H1 (cell line): ENCODE measurements around the gene LPP. TPM values are rescaled to one million over a fixed set of nuclear protein-coding genes. Genes with fewer than 3 reads are reported as not detected.

Source experiments
- CTCF ChIA-PET: fragments of 300-600 bp; sonication (Branson Sonifier 250); formaldehyde crosslinking; loops from one replicate; lab custom pipeline; 2021; ENCODE audit not compliant: partially characterized antibody; lab: Charles Lee
- POLR2A ChIA-PET: fragments of 300-600 bp; sonication (Branson Sonifier 250); formaldehyde crosslinking; loops from one replicate; lab custom pipeline; 2021; ENCODE audit warnings: inconsistent platforms; ENCODE audit not compliant: partially characterized antibody; lab: Charles Lee
- DNase-seq, 2 experiments: peaks; one replicate each; pipeline versions ENCODE4 v3.0.0 to v3.0.0-alpha.2; 2010 to 2022; ENCODE audit warnings: low spot score in 2 of 2, low read depth in 1 of 2, mixed read lengths in 1 of 2
- FAIRE-seq: peaks from 2 replicates; lab custom pipeline; 2011; peaks lifted over from hg19 to GRCh38; lab: Jason Lieb, UNC
- H2AFZ ChIP-seq: 2 replicates; pipeline ENCODE4 v1.8.1; 2012; ENCODE audit warnings: low read length, inconsistent platforms
- H2AK5ac ChIP-seq: 2 replicates; pipeline ENCODE4 v1.6.1; 2013; ENCODE audit warnings: low read depth, low read length
- H2BK120ac ChIP-seq: replicated peaks from 2 replicates; pipeline ENCODE3; 2013; ENCODE audit warnings: low read depth, low read length, inconsistent platforms
- H2BK12ac ChIP-seq: 2 replicates; pipeline ENCODE4 v1.6.1; 2013; ENCODE audit warnings: low read depth, low read length
- H2BK15ac ChIP-seq: 2 replicates; pipeline ENCODE4 v1.6.1; 2013; ENCODE audit warnings: low read length
- H2BK20ac ChIP-seq: 2 replicates; pipeline ENCODE4 v1.6.1; 2013; ENCODE audit warnings: low read length
- H2BK5ac ChIP-seq: 2 replicates; pipeline ENCODE4 v1.6.1; 2013; ENCODE audit warnings: low read depth, low read length
- H3K14ac ChIP-seq: 2 replicates; pipeline ENCODE4 v1.6.1; 2013; ENCODE audit warnings: inconsistent platforms; ENCODE audit not compliant: insufficient read length
- H3K18ac ChIP-seq: 2 replicates; pipeline ENCODE4 v1.6.1; 2013; ENCODE audit warnings: low read length; ENCODE audit errors: extremely low read depth
- H3K23ac ChIP-seq: 2 replicates; pipeline ENCODE4 v1.6.1; 2013; ENCODE audit warnings: inconsistent platforms; ENCODE audit not compliant: insufficient read length
- H3K23me2 ChIP-seq: 2 replicates; pipeline ENCODE4 v1.6.1; 2013; ENCODE audit warnings: low read depth, low read length
- H3K27ac ChIP-seq: 2 replicates; pipeline ENCODE4 v1.6.1; 2011; ENCODE audit warnings: low read depth, low read length, inconsistent platforms
- H3K27me3 ChIP-seq, 4 experiments: replicated peaks in 1 of 4; 1 replicate in 1 of 4; 2 replicates in 3 of 4; pipeline versions ENCODE4 v1.6.1 to v1.8.1; 2011 to 2013; ENCODE audit warnings: low read length in 3 of 4, mild to moderate bottlenecking in 3 of 4, inconsistent platforms in 2 of 4, mixed read lengths in 2 of 4, moderate library complexity in 1 of 4; ENCODE audit not compliant: control insufficient read depth in 3 of 4, insufficient read depth in 3 of 4; ENCODE audit errors: extremely low read depth in 1 of 4
- H3K36me3 ChIP-seq, 4 experiments: 2 replicates each; pipeline versions ENCODE4 v1.6.1 to v1.8.1; 2011 to 2013; ENCODE audit warnings: mild to moderate bottlenecking in 4 of 4, low read length in 3 of 4, moderate library complexity in 2 of 4, control low read depth in 1 of 4, inconsistent platforms in 1 of 4; ENCODE audit not compliant: insufficient read depth in 4 of 4, control insufficient read depth in 2 of 4
- H3K4ac ChIP-seq: replicated peaks from 2 replicates; pipeline ENCODE3; 2013; ENCODE audit warnings: low read length, low read depth, mixed read lengths, inconsistent platforms; ENCODE audit not compliant: insufficient read length
- H3K4me1 ChIP-seq, 4 experiments: replicated peaks in 1 of 4; 1 replicate in 1 of 4; 2 replicates in 3 of 4; pipeline versions ENCODE4 v1.6.1 to v1.8.1; 2011 to 2013; ENCODE audit warnings: low read length in 3 of 4, inconsistent platforms in 2 of 4, mixed read lengths in 1 of 4; ENCODE audit not compliant: insufficient read depth in 4 of 4, control insufficient read depth in 3 of 4
- H3K4me2 ChIP-seq, 2 experiments: 2 replicates each; pipeline versions ENCODE4 v1.6.1 to v1.8.1; 2011 to 2013; ENCODE audit warnings: low read depth in 2 of 2, low read length in 2 of 2, control low read depth in 1 of 2, inconsistent platforms in 1 of 2, mild to moderate bottlenecking in 1 of 2; ENCODE audit not compliant: insufficient read depth in 1 of 2
- H3K4me3 ChIP-seq, 4 experiments: fragments of 200-600, 300-600 bp in 1 of 4; sonication (generic), shearing (Covaris generic), sonication (Bioruptor Twin) in 1 of 4; 2 replicates each; pipeline versions ENCODE4 v1.5.1 to v1.8.1; 2011 to 2016; ENCODE audit warnings: low read length in 4 of 4, low read depth in 3 of 4, control low read depth in 2 of 4, inconsistent platforms in 2 of 4, mild to moderate bottlenecking in 2 of 4, mixed read lengths in 1 of 4, moderate library complexity in 1 of 4; ENCODE audit not compliant: insufficient read depth in 2 of 4; ENCODE audit errors: extremely low read depth in 1 of 4
- H3K56ac ChIP-seq: replicated peaks from 2 replicates; pipeline ENCODE3; 2013; ENCODE audit warnings: low read depth, mild to moderate bottlenecking, mixed read lengths, low read length, inconsistent platforms; ENCODE audit not compliant: insufficient read length
- H3K79me1 ChIP-seq: 2 replicates; pipeline ENCODE4 v1.6.1; 2013; ENCODE audit warnings: low read depth, low read length, control low read depth
- H3K79me2 ChIP-seq, 2 experiments: 2 replicates each; pipeline versions ENCODE4 v1.6.1 to v1.8.1; 2012 to 2013; ENCODE audit warnings: low read length in 2 of 2, mild to moderate bottlenecking in 2 of 2, inconsistent platforms in 1 of 2; ENCODE audit not compliant: insufficient read depth in 2 of 2, control insufficient read depth in 1 of 2
- H3K9ac ChIP-seq, 4 experiments: replicated peaks in 1 of 4; 1 replicate in 1 of 4; 2 replicates in 3 of 4; pipeline versions ENCODE4 v1.6.1 to v1.8.1; 2011 to 2013; ENCODE audit warnings: low read depth in 3 of 4, low read length in 3 of 4, control low read depth in 2 of 4, mild to moderate bottlenecking in 2 of 4, moderate library complexity in 2 of 4, inconsistent platforms in 1 of 4; ENCODE audit errors: extremely low read depth in 1 of 4
- H3K9me3 ChIP-seq, 2 experiments: 2 replicates each; pipeline versions ENCODE4 v1.6.1 to v1.8.1; 2012 to 2013; ENCODE audit warnings: mild to moderate bottlenecking in 2 of 2, moderate library complexity in 2 of 2, control low read depth in 1 of 2, inconsistent platforms in 1 of 2, low read depth in 1 of 2, low read length in 1 of 2, mixed read lengths in 1 of 2; ENCODE audit not compliant: insufficient read depth in 2 of 2
- H4K20me1 ChIP-seq, 2 experiments: replicated peaks in 1 of 2; 2 replicates each; pipeline versions ENCODE3 to v1.8.1; 2011 to 2013; ENCODE audit warnings: inconsistent platforms in 2 of 2, low read length in 2 of 2, mild to moderate bottlenecking in 1 of 2; ENCODE audit not compliant: insufficient read depth in 2 of 2, control insufficient read depth in 1 of 2
- H4K5ac ChIP-seq: 2 replicates; pipeline ENCODE4 v1.6.1; 2013; ENCODE audit warnings: low read length, low read depth, mixed read lengths, inconsistent platforms; ENCODE audit not compliant: insufficient read length
- H4K8ac ChIP-seq: 2 replicates; pipeline ENCODE4 v1.8.0; 2013; ENCODE audit warnings: mild to moderate bottlenecking, moderate library complexity, low read length, inconsistent platforms; ENCODE audit not compliant: insufficient read depth; ENCODE audit errors: extremely low read depth
- H4K91ac ChIP-seq: replicated peaks from 2 replicates; pipeline ENCODE3; 2013; ENCODE audit warnings: low read length, mixed read lengths, inconsistent platforms; ENCODE audit not compliant: insufficient read length
- GTF2F1 ChIP-seq: IDR thresholded peaks from 2 replicates; pipeline ENCODE4 v1.6.1; 2012; ENCODE audit warnings: low read depth, low read length, improper control_type of control experiment, borderline replicate concordance
- JUND ChIP-seq: IDR thresholded peaks from 2 replicates; pipeline ENCODE4 v1.6.1; 2011; ENCODE audit warnings: mild to moderate bottlenecking, improper control_type of control experiment, low read length
- polyA plus RNA-seq, 7 experiments: library from polyadenylated mRNA; depleted of rRNA in 3 of 7; stranded (reverse) in 5 of 7; unstranded in 2 of 7; fragments of >200 nt in 5 of 7; fragments of 200-250 nt in 2 of 7; gene quantifications; 1 replicate in 5 of 7; 2 replicates in 1 of 7; 4 replicates in 1 of 7; pipeline versions ENCODE4 v1.2.1 to v1.2.3, GENCODE V29; 2011 to 2013; ENCODE audit warnings: missing spikeins in 2 of 7, mixed read lengths in 2 of 7
- total RNA-seq: library from RNA; stranded (reverse); fragmentation: NEBNext Ultra II Directional; extraction: Animal tissue kit (Norgen Biotek cat#: 25700); gene quantifications from 2 replicates; pipeline ENCODE4 v1.2.1, GENCODE V29; 2021

LPP gene
- total and polyA plus RNA-seq, 2 of the 8 experiments (the other 6 are each of a cell fraction or from before 2014, with no cell fraction given), result 10.0 to 53.3 TPM

- H4K5ac ChIP-seq, result no peak overlapping the region
- no peak overlapping the region for H4K91ac ChIP-seq
- H2BK120ac ChIP-seq, result no peak overlapping the region
- H3K23ac ChIP-seq, result no peak overlapping the region
- 0 out of 7 replicates have a peak, but pooled peaks cover 0 to 5% (median 0%) of the 10 kb centered on the region in 4 experiments for H3K4me1 ChIP-seq
- H3K4me2 ChIP-seq, result no peak overlapping the region
- no peak overlapping the region for H3K4ac ChIP-seq
- H4K20me1 ChIP-seq, result no peaks in the 10 kb centered on the region
- no peak overlapping the region for H3K18ac ChIP-seq
- no peak overlapping the region for H3K27ac ChIP-seq
- no peak overlapping the region for H4K8ac ChIP-seq
- H3K9me3 ChIP-seq, result peaks cover 0 to 5% of the 10 kb centered on the region in 2 experiments; a peak in 1 of 4 replicates
- H2BK15ac ChIP-seq, result no peak overlapping the region
- no peak overlapping the region for H2BK12ac ChIP-seq
- H3K56ac ChIP-seq, result no peak overlapping the region
- ChIA-PET POLR2A (no interaction called here), CTCF (interaction anchor here (1.3 to 2.5 kb wide), 3 partner anchors 38 to 1177 kb away, joined by 4 to 9 read pairs (median 8); no protein-coding TSS in a partner anchor)
- H2BK5ac ChIP-seq, result no peak overlapping the region
- no peak for TF ChIP-seq GTF2F1
- TF ChIP-seq JUND, result no peak
- no peak for DNase-seq
- no peak overlapping the region for H2AK5ac ChIP-seq
- no peaks in the 10 kb centered on the region for H3K79me1 ChIP-seq
- no peaks in the 10 kb centered on the region for H3K36me3 ChIP-seq
- H2AFZ ChIP-seq, result no peak overlapping the region
- H3K14ac ChIP-seq, result no peak overlapping the region
- no peak for FAIRE-seq
- H3K79me2 ChIP-seq, result no peaks in the 10 kb centered on the region
- no peaks in the 10 kb centered on the region for H3K23me2 ChIP-seq
- H3K9ac ChIP-seq, result no peak overlapping the region
- no peaks in the 10 kb centered on the region for H3K27me3 ChIP-seq
- no peak overlapping the region for H2BK20ac ChIP-seq
- no peak overlapping the region for H3K4me3 ChIP-seq
Observed at GRCh38 chr3:188916934-188917401, 763.0 kb downstream of the LPP start.
